SHP77 treated with DMSO at 0.1 percent for 48 hours (cell line): ENCODE data around the gene KAZN.
"Not testable (repeated sequence)": the region's sequence is repeated elsewhere in the genome, so short reads cannot be mapped to it uniquely, and the experiment has no call there.

Experiments
- DNase-seq: peaks from one replicate; lab custom pipeline; 2025; lab: John Stamatoyannopoulos, UW

Gene KAZN

DNA sequence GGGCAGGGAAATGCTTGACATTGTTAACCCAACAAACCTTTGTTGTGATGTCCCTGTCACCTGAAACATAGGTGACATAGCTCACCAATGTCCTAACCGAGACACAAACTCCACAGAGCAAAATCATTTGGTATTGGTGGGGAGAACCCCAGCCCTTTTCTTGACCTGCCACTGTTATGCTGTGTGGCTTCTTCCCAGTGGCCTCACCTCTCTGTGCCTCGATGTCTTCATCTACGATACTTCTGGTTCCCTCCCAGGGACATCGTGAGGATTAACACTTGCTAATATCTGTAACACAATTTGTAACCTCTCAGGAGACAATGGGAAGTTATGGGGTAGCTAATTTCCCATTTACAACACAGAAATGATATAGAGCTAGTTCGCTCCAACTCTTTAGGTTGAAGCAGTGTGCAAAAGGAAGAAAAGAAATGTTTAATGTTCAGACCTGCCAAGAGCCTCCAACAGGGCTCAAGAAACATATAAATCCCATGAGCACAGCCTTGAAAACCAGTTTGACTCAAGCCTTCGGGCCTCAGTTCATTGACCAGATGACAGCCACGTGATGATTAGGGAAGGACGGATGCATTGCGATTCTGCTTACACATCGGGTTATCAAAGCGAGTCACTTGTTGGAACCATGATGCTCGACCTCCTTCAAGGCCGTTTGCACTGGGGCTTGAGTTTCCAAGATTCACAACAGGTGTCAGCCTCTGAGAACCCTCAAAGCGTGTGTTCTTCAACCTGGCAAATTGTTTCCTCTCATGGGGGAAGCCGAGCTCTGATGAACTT is 517.3 kb downstream of the KAZN start:
- DNase-seq = no peak

DNA sequence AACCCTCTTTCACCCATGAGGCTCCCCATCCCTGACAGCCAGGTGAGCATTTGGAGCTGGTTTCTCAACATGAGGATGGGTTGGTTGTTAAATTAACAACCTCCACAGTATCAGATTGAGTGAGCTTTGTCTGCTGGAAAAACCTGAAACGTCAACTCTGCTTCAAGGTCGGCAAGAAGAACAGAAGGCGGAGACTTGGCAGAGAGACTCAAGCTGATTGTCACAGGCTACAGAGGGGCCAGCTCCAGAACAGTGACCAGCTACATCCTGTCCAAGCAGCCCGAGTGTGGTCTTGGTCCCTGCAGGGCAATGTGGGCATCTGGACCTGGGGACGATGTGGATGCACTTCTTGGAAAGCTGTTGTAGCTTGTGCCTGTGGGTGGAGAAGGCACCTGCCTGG is 518.5 kb downstream of the KAZN start:
- no peak for DNase-seq

DNA sequence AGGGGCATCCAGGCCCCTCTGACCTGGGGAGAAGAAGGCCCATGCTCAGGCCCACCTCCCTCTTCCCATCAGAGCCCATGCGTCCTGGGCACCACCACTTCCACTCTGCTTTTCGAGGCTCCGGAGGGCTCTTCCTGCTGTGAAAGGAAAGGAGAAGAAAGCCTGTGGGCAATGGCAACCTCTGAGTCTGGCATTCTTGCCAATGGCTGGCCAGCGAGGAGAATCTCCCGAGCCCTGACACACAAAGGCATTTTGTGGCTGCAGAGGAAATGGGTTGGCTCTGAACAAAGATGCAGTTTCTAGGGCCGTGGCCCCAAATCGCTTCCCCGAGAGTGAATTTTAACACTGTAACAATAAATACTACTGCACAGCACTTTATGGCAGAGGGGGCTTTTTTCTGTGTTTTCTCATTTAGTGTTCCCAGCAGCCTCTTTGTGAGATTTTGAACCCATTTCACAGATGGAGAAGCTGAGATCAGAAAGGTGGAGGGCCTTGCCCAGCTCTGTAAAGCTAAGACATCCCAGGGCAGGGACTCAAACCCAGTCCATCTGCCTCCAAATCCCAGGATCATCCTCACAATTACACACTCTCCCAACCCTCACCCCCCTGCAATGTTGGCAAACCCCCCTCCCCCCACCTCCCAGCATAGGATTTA is 519.3 kb downstream of the KAZN start:
- no peak for DNase-seq

DNA sequence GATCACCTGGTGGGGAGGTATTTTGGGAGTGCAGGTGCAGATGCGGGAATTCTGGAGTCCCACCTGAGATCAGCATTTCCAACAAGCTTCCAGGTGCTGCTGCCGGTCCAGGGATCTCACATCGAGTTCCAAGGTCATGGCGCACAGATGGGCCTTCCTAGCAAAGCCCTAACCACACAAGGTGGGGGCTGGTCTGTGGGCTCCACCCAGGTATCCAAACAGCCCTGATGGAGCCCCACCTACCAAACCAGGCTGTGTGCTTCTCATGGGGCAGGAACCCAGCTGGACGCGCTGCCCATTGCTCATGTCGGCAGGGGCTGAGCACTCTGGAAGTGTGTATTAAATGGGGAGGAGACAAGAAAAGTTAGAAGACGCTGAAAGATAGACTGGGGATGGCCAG is 520.1 kb downstream of the KAZN start:
- no peak for DNase-seq

DNA sequence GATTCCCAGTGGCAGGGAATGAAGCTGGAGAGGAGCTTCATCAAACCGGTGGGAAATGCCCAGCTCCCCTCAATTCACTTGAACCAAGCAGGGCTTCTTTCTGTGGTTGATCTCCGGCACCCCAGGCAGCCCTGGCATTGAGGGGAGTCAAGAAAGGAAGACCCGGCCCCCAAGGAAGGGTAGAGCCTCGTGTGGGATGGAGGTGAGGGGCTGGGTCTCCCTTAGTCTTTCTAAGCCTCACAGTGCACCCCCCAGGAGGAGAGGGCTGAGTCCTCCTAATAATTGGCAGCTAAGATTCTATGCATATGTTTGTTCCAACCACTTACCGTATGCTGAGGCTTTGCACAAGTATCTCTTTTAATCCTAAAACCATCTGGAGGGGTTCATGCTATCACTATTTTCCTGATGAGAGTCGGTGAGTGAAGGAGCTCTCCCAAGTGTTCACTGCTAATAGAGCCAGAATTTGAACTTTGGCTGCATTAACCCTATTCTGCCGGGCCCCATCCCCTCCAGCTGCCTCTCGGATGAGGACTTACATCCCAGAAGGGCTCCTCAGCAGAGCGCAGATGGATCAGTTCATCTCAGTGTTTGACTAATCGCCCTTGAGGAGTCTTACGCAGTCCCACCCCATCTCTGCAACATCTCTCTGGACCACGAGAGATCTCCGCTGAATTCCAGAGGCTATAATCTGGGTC is 521.9 kb downstream of the KAZN start:
- DNase-seq = no peak

DNA sequence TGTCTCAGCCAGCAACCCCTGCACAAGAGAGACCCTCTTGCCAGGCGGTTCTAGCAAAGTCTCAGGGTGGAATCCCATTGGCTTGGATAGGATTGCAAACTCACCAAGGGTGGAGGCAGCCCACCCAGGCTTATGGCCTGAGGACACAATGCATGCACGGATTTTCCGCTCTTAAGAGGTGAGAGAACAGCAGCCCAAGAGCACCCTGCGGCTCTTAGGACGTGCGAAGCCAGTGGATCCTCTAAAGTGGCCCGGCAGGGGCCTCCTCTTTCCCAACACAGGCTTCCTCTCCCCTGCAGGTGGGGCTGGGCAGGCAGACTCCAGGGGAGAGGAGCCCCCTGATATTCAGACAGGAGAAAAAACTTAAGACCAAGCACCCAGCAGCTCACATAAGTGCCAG is 523.8 kb downstream of the KAZN start:
- no peak for DNase-seq

DNA sequence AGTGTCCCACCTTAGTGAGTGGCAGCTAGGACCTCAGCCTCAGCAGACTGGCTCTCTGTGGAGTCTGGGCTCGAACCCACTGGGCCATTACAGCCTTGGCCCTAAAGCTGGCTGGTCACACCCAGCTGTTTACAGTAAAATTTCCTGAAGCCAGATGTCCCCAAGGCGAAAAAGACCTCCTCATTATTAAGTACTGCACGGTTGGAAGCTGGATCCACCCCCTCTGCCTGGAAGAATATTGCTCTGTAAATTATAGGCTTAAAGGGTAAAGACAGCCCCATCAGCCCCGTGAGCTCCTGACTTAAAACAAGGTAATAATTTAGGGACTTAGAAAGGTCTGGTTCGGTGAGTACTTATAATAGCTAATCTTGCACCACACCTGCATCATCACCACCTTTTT is 524.8 kb downstream of the KAZN start:
- no peak for DNase-seq

DNA sequence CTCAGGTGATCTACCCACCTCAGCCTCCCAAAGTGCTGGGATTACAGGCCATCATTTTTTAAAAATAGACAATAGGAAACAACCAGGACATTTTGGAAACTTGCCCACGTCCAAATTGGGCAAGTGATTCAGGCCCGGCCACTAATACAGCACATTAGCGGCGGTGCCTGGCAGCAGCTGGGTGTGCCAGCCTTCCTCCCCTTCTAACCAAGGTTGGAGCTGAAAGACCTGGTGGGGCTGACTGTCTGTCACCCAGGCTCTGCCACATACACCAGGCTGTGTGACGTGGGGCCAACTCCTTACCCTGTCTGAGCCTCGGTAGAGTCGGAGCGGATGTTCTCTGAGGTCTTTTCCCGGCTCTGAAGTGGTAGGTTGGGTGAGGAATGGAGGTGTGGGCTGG is 525.4 kb downstream of the KAZN start:
- DNase-seq = no peak

DNA sequence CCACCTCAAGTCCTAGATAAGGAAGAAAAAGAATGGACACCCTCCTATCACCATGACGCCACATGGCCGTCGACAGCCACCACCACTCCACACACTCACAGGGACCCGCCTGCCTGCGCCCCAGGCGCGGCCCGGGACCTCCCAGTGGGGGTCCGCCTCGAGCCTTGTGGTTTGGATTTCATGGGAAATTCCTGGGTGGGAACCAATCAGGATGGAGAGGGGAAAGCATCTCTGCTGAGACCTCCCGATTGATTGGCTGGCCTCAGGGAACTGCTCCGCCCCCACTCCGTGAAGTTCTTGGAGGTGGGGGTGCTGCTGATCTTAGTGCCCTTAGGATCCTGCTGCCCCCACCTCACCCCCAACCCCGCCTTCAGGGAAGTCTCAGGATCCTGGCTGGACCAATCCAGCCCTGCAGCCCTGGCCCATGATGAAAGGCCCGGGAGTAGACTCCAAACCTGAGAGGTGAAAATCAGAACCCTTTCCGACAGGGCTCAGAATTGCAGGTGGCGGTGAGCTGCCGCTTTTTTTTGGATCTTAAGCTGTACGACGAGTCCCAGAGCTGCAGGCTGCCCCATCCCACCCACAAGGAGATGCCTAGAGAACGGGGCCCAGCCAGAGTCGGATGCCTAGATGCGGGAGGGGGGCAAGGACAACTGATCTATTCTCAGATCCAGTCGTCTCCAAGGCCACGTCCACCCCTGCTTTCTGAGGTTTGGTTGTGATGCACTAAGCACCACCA is 526.0 kb downstream of the KAZN start:
- no peak for DNase-seq

DNA sequence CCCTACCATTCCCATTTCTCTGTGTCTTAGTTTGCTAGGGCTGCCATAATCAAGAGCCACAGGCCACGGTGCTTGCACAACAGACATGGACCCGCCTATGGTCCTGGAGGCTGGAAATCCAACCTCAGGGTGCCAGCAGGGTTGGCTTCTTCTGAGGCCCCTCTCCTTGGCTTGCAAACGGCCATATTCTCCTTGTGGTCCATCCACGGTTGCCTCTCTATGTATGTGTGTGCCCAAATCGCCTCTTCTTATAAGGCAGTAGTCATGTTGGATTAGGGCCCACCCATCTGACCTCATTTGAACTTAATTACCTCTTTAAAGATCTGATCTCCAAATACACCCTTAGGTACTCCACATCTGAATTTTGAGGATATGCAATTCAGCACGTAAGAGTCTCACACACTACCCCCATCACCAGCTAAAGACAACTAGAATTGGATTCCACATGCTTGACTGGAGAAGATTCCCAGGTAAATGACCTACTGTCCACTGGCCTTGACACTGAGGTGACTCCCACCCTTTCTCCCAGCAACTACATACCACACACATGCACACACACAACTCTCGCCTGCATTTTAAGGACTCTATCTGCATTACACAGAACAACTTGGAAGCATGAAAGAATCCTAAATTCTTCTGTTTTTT is 526.7 kb downstream of the KAZN start:
- DNase-seq = no peak

DNA sequence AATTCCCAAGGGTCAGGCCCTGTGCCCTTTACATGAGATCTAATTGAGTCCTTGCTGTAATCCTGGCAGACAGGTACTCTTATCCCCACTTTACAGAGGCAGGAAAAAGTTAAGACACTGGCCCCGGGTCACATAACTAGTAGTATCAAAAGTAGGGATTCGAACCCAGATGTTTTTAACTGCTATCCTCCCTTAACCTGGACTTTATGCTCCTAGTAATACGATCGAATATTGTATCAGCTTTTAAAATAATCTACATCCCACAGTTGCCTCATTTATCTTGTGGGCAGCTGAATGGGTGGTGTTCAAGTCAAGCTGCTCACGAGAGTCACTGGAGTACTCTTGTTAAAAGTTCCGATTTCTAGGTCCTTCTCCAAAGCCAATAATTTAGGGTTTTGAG is 529.6 kb downstream of the KAZN start:
- no peak for DNase-seq

DNA sequence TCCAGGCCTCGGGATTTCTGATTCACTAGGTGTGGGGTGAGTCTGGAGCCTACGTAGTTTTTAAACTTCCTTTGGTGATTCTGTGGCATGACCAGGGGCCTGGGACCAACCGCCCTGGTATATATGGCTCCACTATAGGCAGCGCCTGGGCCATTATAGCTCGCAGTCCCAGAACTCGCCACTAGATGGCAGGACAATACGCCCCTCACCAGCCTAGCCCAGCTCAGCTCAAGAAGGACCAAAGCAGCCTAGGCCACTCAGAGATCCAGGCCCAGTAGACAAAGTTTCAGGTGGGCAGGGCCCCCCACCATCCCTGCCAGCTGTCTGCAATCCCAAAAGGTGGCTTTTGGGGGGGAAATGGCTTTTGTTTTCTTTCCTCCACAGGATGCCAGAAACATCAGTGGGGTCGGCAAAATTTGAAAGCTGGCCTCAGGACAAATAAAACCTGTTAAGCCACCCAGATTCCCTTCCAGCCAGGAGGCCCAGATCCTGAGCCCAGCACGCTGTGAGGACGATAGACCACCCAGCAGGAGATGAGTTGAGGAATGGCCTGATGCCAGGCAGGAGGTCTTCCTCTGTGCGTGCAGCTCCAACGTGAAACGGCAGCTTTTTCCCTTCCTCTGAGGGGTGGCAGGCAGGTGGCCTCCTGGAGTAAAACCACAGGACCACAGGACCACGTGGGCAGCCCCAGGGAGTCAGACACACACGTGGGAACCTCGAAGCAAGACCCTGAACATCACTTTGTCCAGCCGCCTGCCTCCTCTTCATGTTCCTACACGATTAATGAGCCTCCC is 530.2 kb downstream of the KAZN start:
- DNase-seq = peak; percentile 24

DNA sequence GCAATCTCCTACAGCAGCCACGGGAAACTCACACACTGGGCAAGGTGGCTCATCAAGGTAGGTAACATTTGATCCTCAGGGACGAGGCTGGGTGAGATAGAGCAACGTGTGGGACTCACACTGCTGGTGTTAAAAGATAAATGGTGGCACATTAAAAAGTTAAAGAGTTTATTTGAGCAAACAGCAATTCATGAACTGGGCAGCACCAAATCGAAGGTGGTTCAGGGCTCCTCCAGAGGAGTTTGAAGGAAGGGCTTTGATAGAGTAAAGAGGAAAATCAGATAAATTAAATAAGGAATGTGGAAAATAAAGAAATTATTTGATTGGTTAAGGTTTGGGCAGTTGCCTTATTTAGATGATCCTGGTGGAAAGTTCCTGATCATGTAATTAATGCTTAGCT is 531.5 kb downstream of the KAZN start:
- no peak for DNase-seq

DNA sequence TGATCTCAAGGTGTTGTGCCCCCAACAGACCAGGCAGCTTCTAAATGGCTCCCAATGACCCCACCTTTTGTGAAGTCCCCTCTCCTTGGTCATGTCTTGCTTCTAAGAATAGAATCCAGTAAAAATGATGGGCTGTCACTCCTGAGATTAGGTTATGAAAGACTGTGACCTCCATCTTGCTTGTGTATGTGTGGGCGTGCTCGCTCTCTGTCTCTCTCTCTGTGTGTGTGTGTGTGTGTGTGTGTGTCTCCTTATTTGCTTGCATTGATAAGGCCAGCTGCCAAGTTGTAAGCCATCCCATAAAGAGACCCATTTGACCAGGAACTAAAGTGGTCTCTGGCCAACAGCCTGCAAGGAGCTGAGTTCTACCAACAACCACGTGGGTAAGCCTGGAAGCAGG is 532.1 kb downstream of the KAZN start:
- no peak for DNase-seq

DNA sequence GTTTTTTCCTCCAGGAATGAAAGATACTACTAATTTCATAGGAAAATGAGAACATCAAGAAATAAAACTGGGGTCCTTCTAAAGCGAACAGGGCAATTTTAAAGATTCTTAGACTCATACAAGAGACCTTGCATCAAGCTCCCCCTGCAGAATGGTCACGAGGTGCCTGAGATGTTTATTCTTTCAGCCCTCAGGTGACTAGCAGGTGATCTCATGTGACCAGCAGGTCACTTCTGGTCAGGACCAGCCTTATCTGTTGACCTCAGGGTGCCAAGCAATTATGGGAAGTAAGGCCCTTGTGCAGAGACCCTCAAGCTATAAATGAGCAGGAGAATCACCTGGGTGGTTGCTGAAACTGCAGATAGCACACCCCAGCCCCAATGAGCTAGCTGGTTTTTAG is 534.5 kb downstream of the KAZN start:
- DNase-seq = no peak

DNA sequence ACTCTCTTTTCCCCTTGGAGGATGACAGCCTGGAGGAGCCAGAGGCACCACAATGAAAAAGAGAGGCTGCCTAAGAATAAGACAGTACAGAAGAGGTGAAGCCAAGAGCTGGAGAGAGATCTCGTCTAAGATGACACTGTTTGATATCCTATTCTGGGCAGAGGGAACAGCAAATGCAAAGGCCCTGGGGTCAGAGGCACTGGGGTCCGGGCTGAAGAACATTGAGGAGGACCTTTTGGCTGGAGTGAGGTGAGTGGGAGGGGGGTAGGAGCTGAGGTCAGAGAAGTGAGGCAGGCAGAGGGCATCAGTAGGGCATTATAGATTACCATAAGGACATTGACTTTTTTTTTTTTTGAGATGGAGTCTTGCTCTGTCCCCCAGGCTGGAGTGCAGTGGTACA is 535.8 kb downstream of the KAZN start:
- no peak for DNase-seq

DNA sequence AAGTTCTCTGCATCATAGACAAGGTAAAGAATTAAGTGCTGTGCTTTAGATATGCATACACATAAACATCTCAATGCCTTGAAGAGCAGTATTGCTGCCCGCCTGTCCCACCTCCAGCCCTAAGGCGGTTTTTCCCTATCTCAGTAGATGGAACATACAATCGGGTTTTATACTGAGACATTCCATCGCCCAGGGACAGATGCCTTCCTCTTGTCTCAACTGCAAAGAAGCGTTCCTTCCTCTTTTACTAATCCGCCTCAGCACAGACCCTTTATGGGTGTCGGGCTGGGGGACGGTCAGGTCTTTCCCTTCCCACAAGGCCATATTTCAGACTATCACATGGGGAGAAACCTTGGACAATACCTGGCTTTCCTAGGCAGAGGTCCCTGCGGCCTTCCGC is 537.1 kb downstream of the KAZN start:
- not testable (repeated sequence) for DNase-seq

DNA sequence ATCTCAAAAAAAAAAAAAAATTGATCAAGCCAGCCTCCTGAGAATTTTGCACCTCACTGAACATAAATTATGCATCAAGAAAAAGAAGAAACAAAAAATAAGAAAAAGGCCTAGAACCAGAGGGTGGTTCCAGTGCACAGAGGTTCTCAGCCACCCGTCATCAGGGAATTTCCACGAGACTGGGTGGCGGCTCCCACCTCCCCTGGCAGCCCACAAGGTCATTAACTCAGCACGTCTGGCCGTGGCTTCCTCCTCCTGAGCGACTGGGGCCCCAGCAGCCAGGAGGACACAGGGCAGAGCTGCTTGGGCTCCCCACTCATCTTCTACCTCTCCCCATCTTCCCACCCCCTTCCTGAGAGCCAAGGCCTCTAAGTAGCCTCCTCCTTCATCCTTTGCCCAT is 539.3 kb downstream of the KAZN start:
- no peak for DNase-seq

DNA sequence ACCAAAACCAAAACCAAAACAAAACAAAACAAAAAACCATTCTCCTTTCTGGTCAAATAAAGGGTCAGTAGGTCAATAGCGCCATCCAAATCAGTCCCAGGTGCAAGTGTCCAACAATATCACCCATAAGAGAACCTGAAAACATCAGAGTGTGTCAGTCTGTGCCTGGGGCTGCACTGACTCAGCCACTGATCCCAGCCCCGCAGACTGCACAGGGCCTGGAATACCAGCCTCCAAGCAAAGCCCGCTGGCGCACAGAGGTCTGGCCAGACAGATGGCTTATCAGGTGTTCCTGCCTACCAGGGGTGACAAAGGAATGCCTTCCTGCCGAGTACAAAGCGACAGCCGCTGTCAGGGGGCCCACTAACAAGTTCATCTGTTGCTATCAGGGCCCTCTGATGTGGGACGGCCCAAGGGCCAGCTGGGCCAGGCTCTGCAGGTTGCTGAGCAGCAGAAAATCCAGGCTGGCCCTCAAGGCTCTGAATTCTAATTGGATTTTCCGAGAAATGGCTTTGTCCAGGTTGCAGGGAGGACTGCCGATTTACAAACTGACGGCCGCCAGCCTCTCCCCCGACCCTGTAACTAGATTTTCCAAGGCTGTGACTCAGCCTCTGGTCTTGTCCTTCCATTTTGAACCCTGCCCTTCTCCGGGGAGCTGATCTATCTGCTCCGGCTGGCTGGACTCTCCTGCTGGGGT is 541.3 kb downstream of the KAZN start:
- DNase-seq = no peak

DNA sequence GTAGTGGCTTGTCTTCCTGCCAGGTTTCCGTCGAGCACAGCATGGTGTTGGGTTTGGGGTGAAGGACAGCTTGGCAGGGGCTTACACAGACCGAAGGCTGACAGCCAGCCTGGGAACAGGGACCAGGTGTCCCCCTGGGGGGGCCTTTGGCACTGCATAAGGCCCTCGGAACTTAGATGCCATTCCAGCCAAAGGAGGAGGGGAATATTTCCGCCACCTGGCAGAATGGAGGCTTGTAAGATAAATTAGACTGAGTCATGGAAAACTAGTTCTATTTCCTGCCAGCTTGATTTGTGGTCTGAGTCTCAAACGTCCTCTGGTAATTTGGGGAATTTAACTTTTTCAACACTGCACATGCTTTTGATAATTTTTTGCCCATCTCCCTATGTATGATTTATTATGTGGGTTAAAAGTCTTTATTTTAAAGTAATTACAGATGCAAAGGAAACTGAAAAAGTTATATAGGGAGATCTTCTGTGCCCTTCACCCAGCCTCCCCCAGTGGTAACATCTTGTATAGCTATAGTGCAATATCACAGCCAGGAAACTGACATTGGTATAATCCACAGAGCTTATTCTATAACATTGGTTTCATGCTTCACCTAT is 543.6 kb downstream of the KAZN start:
- DNase-seq = no peak
